Stomach (tissue), 4 donors: ENCODE data around the gene PTGIR.

Experiments
- EP300 ChIP-seq: sonication (generic); formaldehyde crosslinking; IDR thresholded peaks from one replicate; pipeline ENCODE4 v1.6.1; 2017; ENCODE audit warnings: antibody characterized with exemption
- POLR2A ChIP-seq, 4 donors: fragments of 450-650 bp; IDR thresholded peaks; one replicate each; pipeline ENCODE4 v1.6.1; 2016; ENCODE audit warnings: antibody characterized with exemption in 4 of 4, control low read depth in 2 of 4, mild to moderate bottlenecking in 1 of 4, moderate library complexity in 1 of 4
- POLR2AphosphoS5 ChIP-seq, 3 donors: sonication (generic); formaldehyde crosslinking; IDR thresholded peaks; one replicate each; pipeline ENCODE4 v1.6.1; 2016; ENCODE audit warnings: antibody characterized with exemption in 3 of 3
- TF ChIP-seq, protein P1 (sequence below), 7 experiments: fragments of 450-650 bp in 4 of 7; fragments of 200-600 bp in 3 of 7; sonication (generic) in 3 of 7; IDR thresholded peaks; one replicate each; pipeline ENCODE4 v1.5.1; 2016 to 2019; ENCODE audit warnings: antibody characterized with exemption in 7 of 7, control low read depth in 2 of 7, mild to moderate bottlenecking in 1 of 7

GRCh38 chr19:46648961-46649960 lies 24.4 kb upstream of the PTGIR start:
- TF ChIP-seq EP300 (no peak), POLR2A (IDR thresholded peaks at IDR 0.05) (no peak), POLR2AphosphoS5 (IDR thresholded peaks at IDR 0.05) (no peak)
- TF ChIP-seq, protein P1, sequence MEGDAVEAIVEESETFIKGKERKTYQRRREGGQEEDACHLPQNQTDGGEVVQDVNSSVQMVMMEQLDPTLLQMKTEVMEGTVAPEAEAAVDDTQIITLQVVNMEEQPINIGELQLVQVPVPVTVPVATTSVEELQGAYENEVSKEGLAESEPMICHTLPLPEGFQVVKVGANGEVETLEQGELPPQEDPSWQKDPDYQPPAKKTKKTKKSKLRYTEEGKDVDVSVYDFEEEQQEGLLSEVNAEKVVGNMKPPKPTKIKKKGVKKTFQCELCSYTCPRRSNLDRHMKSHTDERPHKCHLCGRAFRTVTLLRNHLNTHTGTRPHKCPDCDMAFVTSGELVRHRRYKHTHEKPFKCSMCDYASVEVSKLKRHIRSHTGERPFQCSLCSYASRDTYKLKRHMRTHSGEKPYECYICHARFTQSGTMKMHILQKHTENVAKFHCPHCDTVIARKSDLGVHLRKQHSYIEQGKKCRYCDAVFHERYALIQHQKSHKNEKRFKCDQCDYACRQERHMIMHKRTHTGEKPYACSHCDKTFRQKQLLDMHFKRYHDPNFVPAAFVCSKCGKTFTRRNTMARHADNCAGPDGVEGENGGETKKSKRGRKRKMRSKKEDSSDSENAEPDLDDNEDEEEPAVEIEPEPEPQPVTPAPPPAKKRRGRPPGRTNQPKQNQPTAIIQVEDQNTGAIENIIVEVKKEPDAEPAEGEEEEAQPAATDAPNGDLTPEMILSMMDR (IDR thresholded peaks at IDR 0.05) = no peak
